ENCODE measurements around the gene PRPF39. TPM values are rescaled to one million over a fixed set of nuclear protein-coding genes. Genes with fewer than 3 reads are reported as not detected.

Gene PRPF39
- total RNA-seq, 2 experiments from 2014 or later = 45.2 to 47.5 TPM

- intact Hi-C loops (cut with DNase I, micrococcal nuclease) = no loop called here
- POLR2A ChIA-PET = no interaction called here
- ATAC-seq (no peak), DNase-seq (no peak)
- no peaks in the 10 kb centered on the region for H3K9me3 Mint-ChIP-seq (ENCODE audit: low read depth)
- H3K27ac Mint-ChIP-seq = no peak overlapping the region
- peaks cover 12% of the 10 kb centered on the region for H3K4me1 Mint-ChIP-seq
- CTCF ChIA-PET = interaction anchor here (0.7 to 0.9 kb wide), 2 partner anchors 12 to 19 kb away, joined by 4 read pairs; no protein-coding TSS in a partner anchor
- H3K36me3 Mint-ChIP-seq (ENCODE audit: low read depth) = peaks cover 43% of the 10 kb centered on the region
- no peaks in the 10 kb centered on the region for H3K27me3 Mint-ChIP-seq
- H3K4me3 Mint-ChIP-seq = no peak overlapping the region
Observed at GRCh38 chr14:45118594-45118993, 34.7 kb downstream of the PRPF39 start.

GRCh38 chr14:45120096-45120495, 36.2 kb downstream of the PRPF39 start:
- ATAC-seq = no peak
- Mint-ChIP-seq H3K27me3 (no peaks in the 10 kb centered on the region), H3K36me3 (ENCODE audit: low read depth) (peaks cover 45% of the 10 kb centered on the region), H3K9me3 (ENCODE audit: low read depth) (no peaks in the 10 kb centered on the region), H3K4me1 (peaks cover 2% of the 10 kb centered on the region), H3K27ac (peak overlapping the region; percentile 72), H3K4me3 (no peak overlapping the region)
- intact Hi-C loops (cut with DNase I, micrococcal nuclease) = no loop called here
- DNase-seq = no peak
- POLR2A ChIA-PET = no interaction called here
- CTCF ChIA-PET = no interaction called here

- Mint-ChIP-seq H3K4me3 (no peak overlapping the region), H3K9me3 (ENCODE audit: low read depth) (no peaks in the 10 kb centered on the region), H3K27ac (no peak overlapping the region), H3K4me1 (peaks cover 3% of the 10 kb centered on the region), H3K27me3 (no peaks in the 10 kb centered on the region), H3K36me3 (ENCODE audit: low read depth) (peaks cover 43% of the 10 kb centered on the region)
- DNase-seq (no peak), ATAC-seq (no peak)
- ChIA-PET POLR2A (no interaction called here), CTCF (interaction anchor here (1.2 kb wide), 1 partner anchor 41 kb away, joined by 3 read pairs; no protein-coding TSS in a partner anchor)
- intact Hi-C loops (cut with DNase I, micrococcal nuclease) = no loop called here
Observed at GRCh38 chr14:45123271-45123670, 39.4 kb downstream of the PRPF39 start.

DNA sequence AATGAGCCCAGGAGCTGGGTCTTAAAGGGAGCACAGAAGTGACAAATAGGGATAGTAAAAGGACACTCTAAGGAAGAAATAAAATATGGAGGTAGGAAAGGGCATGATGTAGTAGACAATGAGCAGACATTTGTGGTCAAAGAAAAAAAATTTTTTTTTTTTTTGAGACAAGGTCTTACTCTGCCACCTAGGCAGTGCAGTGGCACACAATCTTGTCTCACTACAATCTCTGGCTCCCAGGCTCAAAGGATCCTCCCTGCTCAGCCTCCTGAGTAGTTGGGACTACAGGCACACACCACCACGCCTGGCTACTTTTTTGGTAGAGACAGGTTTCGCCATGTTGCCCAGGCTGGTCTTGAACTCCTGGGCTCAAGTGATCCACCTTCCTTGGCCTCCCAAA, 41.8 kb downstream of the PRPF39 start:
- no peak overlapping the region for H3K27ac Mint-ChIP-seq
- H3K9me3 Mint-ChIP-seq (ENCODE audit: low read depth) = no peaks in the 10 kb centered on the region
- peaks cover 4% of the 10 kb centered on the region for H3K4me1 Mint-ChIP-seq
- H3K27me3 Mint-ChIP-seq = no peaks in the 10 kb centered on the region
- peaks cover 33% of the 10 kb centered on the region for H3K36me3 Mint-ChIP-seq (ENCODE audit: low read depth)
- intact Hi-C loops (cut with DNase I, micrococcal nuclease) = no loop called here
- ATAC-seq (no peak), DNase-seq (no peak)
- CTCF ChIA-PET = no interaction called here
- no peak overlapping the region for H3K4me3 Mint-ChIP-seq
- POLR2A ChIA-PET = no interaction called here

DNA sequence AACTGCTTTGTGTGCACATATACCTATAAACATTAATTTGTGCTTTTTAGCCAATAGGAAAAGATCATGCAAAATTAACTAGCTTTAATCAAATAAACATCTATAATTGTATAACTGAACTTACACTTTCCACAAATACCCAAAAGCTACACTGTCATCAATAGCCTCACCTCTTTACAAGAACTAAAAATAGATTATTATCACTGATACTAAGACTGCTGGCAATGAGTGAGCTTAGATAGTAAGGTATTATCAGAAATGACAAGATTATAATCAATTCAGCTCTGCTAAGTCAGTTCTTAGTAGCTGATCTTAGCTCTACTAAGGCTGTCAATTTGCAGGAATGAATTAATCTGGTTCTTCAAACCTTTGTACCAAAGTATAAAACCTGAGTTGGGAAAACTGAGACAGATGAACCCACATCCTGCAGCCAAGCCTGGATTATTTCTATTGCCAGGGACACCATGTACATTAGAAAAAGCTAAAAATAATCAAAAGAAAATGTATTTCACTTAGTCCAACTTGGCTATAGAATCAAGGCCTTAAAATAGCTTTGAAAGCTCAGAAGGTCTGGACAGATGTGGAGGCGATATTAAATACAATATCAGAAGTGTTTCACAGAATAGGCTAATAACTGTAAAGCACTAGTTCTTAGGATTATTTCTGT, 45.2 kb downstream of the PRPF39 start:
- H3K4me3 Mint-ChIP-seq = no peak overlapping the region
- DNase-seq = no peak
- peaks cover 21% of the 10 kb centered on the region for H3K36me3 Mint-ChIP-seq (ENCODE audit: low read depth)
- H3K27me3 Mint-ChIP-seq = no peaks in the 10 kb centered on the region
- peaks cover 18% of the 10 kb centered on the region for H3K4me1 Mint-ChIP-seq
- POLR2A ChIA-PET = interaction anchor here (1.0 kb wide), 1 partner anchor 32 kb away, joined by 3 read pairs; no protein-coding TSS in a partner anchor
- H3K9me3 Mint-ChIP-seq (ENCODE audit: low read depth) = no peaks in the 10 kb centered on the region
- intact Hi-C loops (cut with DNase I, micrococcal nuclease) = no loop called here
- no peak overlapping the region for H3K27ac Mint-ChIP-seq
- CTCF ChIA-PET = interaction anchor here (1.0 to 2.9 kb wide), 5 partner anchors 14 to 96 kb away, joined by 3 to 15 read pairs (median 3); no protein-coding TSS in a partner anchor
- no peak for ATAC-seq

DNA sequence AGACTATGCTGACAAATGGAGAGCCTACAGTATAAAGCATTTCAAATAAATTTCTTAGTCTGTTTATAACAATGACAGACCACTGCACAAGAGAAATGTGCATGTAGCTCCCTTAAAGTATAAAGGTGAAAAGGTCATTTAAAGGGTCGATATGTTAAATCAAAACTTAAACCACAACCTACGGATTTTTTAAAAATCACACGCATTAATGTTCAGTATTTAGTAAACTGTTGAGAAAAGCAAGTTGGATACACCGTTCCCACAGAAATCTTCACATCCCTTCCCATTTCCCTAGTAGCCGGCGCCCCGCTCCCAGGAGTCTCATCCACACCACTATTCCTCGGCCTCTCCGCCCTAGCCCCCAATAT, 49.8 kb downstream of the PRPF39 start:
- Mint-ChIP-seq H3K27me3 (no peaks in the 10 kb centered on the region), H3K36me3 (ENCODE audit: low read depth) (peaks cover 8% of the 10 kb centered on the region), H3K27ac (peak overlapping the region; percentile 89), H3K9me3 (ENCODE audit: low read depth) (no peaks in the 10 kb centered on the region), H3K4me3 (peak overlapping the region; percentile 93), H3K4me1 (peaks cover 30% of the 10 kb centered on the region)
- intact Hi-C loops (cut with DNase I, micrococcal nuclease) = loop anchor here (1.0 kb wide), 6 partner anchors 19 to 236 kb away; partner anchors contain the start of genes MIS18BP1 (in 2 of the 2), PRPF39 (in 2 of the 2) and TOGARAM1 (in 2 of the 2)
- ATAC-seq (no peak), DNase-seq (no peak)
- POLR2A ChIA-PET = interaction anchor here (0.7 to 0.9 kb wide), 2 partner anchors 19 to 38 kb away, joined by 3 to 7 read pairs; no protein-coding TSS in a partner anchor
- CTCF ChIA-PET = interaction anchor here (0.8 to 1.1 kb wide), 2 partner anchors 19 to 172 kb away, joined by 3 read pairs; partner anchors contain the start of genes KLHL28 and TOGARAM1

GRCh38 chr14:45134051-45134958, 50.4 kb downstream of the PRPF39 start, which contains the start of gene FKBP3:
TSS of gene FKBP3 (minus strand) at chr14:45134481. CDS start at chr14:45134456, 25 bp downstream.
- Mint-ChIP-seq H3K9me3 (ENCODE audit: low read depth) (no peaks in the 10 kb centered on the region), H3K4me1 (peaks cover 34% of the 10 kb centered on the region), H3K27me3 (no peaks in the 10 kb centered on the region), H3K4me3 (peak within 1 kb of the TSS; percentile 93), H3K36me3 (ENCODE audit: low read depth) (peaks cover 8% of the 10 kb centered on the region), H3K27ac (peak within 1 kb of the TSS; percentile 99)
- intact Hi-C loops (cut with DNase I, micrococcal nuclease) = loop anchor here (1.0 kb wide), 6 partner anchors 20 to 237 kb away; partner anchors contain the start of genes MIS18BP1 (in 2 of the 2), PRPF39 (in 2 of the 2) and TOGARAM1 (in 2 of the 2)
- POLR2A ChIA-PET = interaction anchor here (0.6 to 0.9 kb wide), 5 partner anchors 20 to 268 kb away, joined by 3 to 7 read pairs (median 3); partner anchors contain the start of genes KLHL28 and TOGARAM1
- CTCF ChIA-PET = interaction anchor here (0.8 to 1.3 kb wide), 4 partner anchors 20 to 51 kb away, joined by 3 read pairs; no protein-coding TSS in a partner anchor
- peak; percentile 94 for ATAC-seq
- peak; percentile 97 for DNase-seq

DNA sequence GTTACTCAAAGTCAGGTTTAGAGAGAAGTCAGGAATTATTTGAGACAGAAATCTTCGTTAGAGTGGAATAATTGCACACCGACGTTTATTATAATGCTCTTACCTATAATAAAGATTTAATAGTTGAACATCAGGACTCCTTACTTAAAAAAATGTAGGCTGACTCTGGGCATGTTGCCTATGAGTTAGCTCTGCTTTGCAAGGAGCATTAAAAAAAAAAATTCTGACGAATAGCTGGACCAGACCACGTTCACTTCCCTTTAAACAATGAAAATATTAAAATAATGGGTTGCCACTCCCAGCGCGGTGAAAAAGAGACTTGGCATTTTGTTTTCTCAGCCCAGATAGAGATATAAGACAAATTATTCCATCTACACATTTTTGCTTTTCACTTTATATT, 51.2 kb downstream of the PRPF39 start:
- Mint-ChIP-seq H3K4me1 (peaks cover 37% of the 10 kb centered on the region), H3K4me3 (peak overlapping the region; percentile 93), H3K27ac (peak overlapping the region; percentile 99), H3K27me3 (no peaks in the 10 kb centered on the region), H3K36me3 (ENCODE audit: low read depth) (peaks cover 6% of the 10 kb centered on the region), H3K9me3 (ENCODE audit: low read depth) (no peaks in the 10 kb centered on the region)
- ATAC-seq = no peak
- ChIA-PET CTCF (interaction anchor here (0.8 to 1.3 kb wide), 3 partner anchors 23 to 52 kb away, joined by 3 read pairs; no protein-coding TSS in a partner anchor), POLR2A (interaction anchor here (0.6 to 1.1 kb wide), 2 partner anchors 121 to 173 kb away, joined by 3 to 8 read pairs; partner anchors contain the start of genes KLHL28 and TOGARAM1)
- intact Hi-C loops (cut with DNase I, micrococcal nuclease) = loop anchor here (5.0 kb wide), 2 partner anchors 132 to 223 kb away; no protein-coding TSS in a partner anchor
- no peak for DNase-seq

DNA sequence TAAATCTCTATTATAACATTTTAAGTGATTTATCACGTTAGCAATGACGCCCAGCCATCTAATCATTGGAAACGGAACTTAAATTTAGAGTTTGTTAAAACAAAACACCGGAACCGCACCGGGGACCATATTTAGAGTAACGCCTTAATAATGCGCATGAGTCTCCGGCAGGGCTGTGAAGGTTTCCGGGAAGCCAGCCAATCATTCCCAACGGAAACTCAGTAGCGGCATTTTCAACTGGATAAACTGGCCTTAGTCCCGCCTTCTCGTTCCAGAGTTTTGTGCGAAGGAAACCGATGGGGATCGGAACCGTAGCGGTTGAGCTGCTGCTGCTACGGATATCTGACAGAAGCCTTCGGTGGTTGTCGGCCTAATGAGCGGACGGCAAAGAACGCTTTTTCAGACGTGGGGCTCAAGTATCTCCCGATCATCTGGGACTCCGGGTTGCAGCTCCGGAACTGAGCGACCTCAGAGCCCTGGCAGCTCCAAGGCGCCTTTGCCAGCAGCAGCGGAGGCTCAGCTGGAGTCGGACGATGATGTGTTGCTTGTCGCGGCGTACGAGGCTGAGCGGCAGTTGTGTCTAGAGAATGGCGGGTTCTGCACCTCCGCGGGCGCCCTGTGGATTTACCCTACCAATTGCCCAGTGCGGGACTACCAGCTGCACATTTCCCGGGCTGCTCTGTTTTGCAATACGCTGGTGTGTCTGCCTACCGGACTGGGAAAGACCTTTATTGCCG, 51.9 kb downstream of the PRPF39 start, which contains the start of gene FANCM:
Gene FANCM, plus strand, starts transcription at position 272 of the 737 bp plus-strand sequence. Its CDS starts 102 bp downstream, at position 374.
- Mint-ChIP-seq H3K9me3 (ENCODE audit: low read depth) (no peaks in the 10 kb centered on the region), H3K36me3 (ENCODE audit: low read depth) (peaks cover 10% of the 10 kb centered on the region), H3K27ac (peak within 1 kb of the TSS; percentile 99), H3K4me1 (peaks cover 37% of the 10 kb centered on the region), H3K27me3 (no peaks in the 10 kb centered on the region), H3K4me3 (peak within 1 kb of the TSS; percentile 93)
- intact Hi-C loops (cut with DNase I, micrococcal nuclease) = loop anchor here (5.0 kb wide), 2 partner anchors 131 to 224 kb away; no protein-coding TSS in a partner anchor
- POLR2A ChIA-PET = interaction anchor here (0.6 to 1.1 kb wide), 3 partner anchors 10 to 187 kb away, joined by 3 to 8 read pairs (median 5); partner anchors contain the start of genes KLHL28 and TOGARAM1
- ATAC-seq (peak; percentile 56), DNase-seq (peak; percentile 90)
- CTCF ChIA-PET = interaction anchor here (0.8 to 1.3 kb wide), 5 partner anchors 8 to 174 kb away, joined by 3 to 5 read pairs (median 3); partner anchors contain the start of genes KLHL28 and TOGARAM1

DNA sequence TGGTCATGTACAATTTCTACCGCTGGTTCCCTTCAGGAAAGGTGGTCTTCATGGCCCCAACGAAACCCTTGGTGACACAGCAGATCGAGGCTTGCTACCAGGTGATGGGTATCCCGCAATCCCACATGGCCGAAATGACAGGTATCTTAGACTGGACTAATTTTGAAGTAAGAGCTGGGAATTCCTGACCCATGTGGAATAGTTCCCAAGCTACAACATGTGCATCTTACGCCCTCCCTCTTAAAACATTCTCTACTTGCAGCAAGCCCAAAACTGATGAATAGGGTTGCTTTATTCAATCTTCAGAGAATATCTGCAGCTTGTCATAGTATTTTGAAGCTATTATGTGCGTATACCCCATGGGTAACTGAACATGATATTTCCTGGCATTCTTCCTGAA, 52.5 kb downstream of the PRPF39 start:
- ChIA-PET CTCF (interaction anchor here (0.8 to 1.6 kb wide), 7 partner anchors 8 to 176 kb away, joined by 3 to 5 read pairs (median 3); partner anchors contain the start of genes KLHL28 and TOGARAM1), POLR2A (interaction anchor here (0.6 to 1.1 kb wide), 3 partner anchors 9 to 187 kb away, joined by 3 to 8 read pairs (median 5); partner anchors contain the start of genes KLHL28 and TOGARAM1)
- Mint-ChIP-seq H3K4me1 (peaks cover 35% of the 10 kb centered on the region), H3K27ac (peak overlapping the region; percentile 99), H3K36me3 (ENCODE audit: low read depth) (peaks cover 10% of the 10 kb centered on the region), H3K9me3 (ENCODE audit: low read depth) (no peaks in the 10 kb centered on the region), H3K4me3 (peak overlapping the region; percentile 93), H3K27me3 (no peaks in the 10 kb centered on the region)
- DNase-seq (no peak), ATAC-seq (no peak)
- intact Hi-C loops (cut with DNase I, micrococcal nuclease) = loop anchor here (5.0 kb wide), 2 partner anchors 131 to 224 kb away; no protein-coding TSS in a partner anchor
